K562 (cell line): ENCODE results near the gene BCL2L15. TPM values are rescaled to one million over a fixed set of nuclear protein-coding genes. Genes with fewer than 3 reads are reported as not detected.

Experiments used
- BDP1 ChIP-seq: IDR thresholded peaks from 3 replicates; pipeline ENCODE4 v1.6.1; 2011; ENCODE audit not compliant: insufficient read length, insufficient read depth
- MAX ChIP-seq: sonication (generic); formaldehyde crosslinking; IDR thresholded peaks from 2 replicates; pipeline ENCODE4 v1.9.0; 2022; ENCODE audit warnings: mild to moderate bottlenecking, missing genetic modification reagents
- VEZF1 ChIP-seq: fragments of 200-800 bp; sonication (Bioruptor generic); IDR thresholded peaks from 2 replicates; pipeline ENCODE4 v1.6.1; 2017; ENCODE audit warnings: missing genetic modification characterization, missing compliant biosample characterization
- ZNF318 ChIP-seq, 2 experiments: fragments of 450-650 bp; IDR thresholded peaks; 2 replicates each; pipeline ENCODE4 v1.6.1; 2016; ENCODE audit warnings: mild to moderate bottlenecking in 2 of 2, borderline replicate concordance in 1 of 2, low read depth in 1 of 2, moderate library complexity in 1 of 2
- polyA plus RNA-seq, 8 experiments: library from polyadenylated mRNA; depleted of rRNA in 4 of 8; stranded (reverse) in 5 of 8; unstranded in 3 of 8; fragments of >200 nt; fragmentation: Nextera tagmentation in 2 of 8; fragmentation: Illumina TruSeq in 1 of 8; extraction: Ambion mirVana in 2 of 8; extraction: Trizol in 1 of 8; gene quantifications; 2 replicates each; pipeline versions ENCODE4 v1.2.1 to v1.2.3, GENCODE V29; 2011 to 2014; ENCODE audit warnings: inconsistent platforms in 1 of 8, missing spikeins in 1 of 8
- total RNA-seq, 7 experiments: library from RNA; depleted of rRNA in 6 of 7; stranded (reverse); fragments of >200 nt in 6 of 7; fragmentation: Illumina TruSeq in 2 of 7; extraction: Trizol in 2 of 7; gene quantifications; 2 replicates each; pipeline versions ENCODE4 v1.2.1 to v1.2.3, GENCODE V29; 2011 to 2021; ENCODE audit warnings: low replicate concordance in 1 of 7

Gene BCL2L15
- total and polyA plus RNA-seq, 9 of the 15 experiments (the other 6 are each of a cell fraction or from before 2014, with no cell fraction given) = 0.06 to 0.42 (median 0.28) TPM; not detected in 1

GRCh38 chr1:113904293-113904673 is 16.9 kb upstream of the BCL2L15 start (continued):
- TF ChIP-seq VEZF1 (no peak), MAX (CRISPR knock-in tag) (peak; percentile 72; the same call in 1 of the 2 replicates), BDP1 (no peak), ZNF318 (IDR thresholded peaks at IDR 0.05; ENCODE audit: borderline replicate concordance in 1 of 2, low read depth in 1 of 2) (no peak)
